Suprapubic skin (tissue), 4 donors: ENCODE measurements around the gene BCL11A. TPM values are rescaled to one million over a fixed set of nuclear protein-coding genes. Genes with fewer than 3 reads are reported as not detected.

Source experiments
- DNase-seq, 2 donors: peaks; one replicate each; pipeline ENCODE4 v3.0.0-alpha.2; 2019; ENCODE audit warnings: low spot score in 2 of 2
- H3K27ac ChIP-seq: fragments of 200-600 bp; sonication (generic); one replicate; pipeline ENCODE4 v1.5.1; 2019
- H3K27me3 ChIP-seq: fragments of 200-600 bp; sonication (generic); one replicate; pipeline ENCODE4 v1.5.1; 2019
- H3K36me3 ChIP-seq: fragments of 200-600 bp; sonication (generic); one replicate; pipeline ENCODE4 v1.5.1; 2019
- H3K4me1 ChIP-seq: fragments of 200-600 bp; sonication (generic); one replicate; pipeline ENCODE4 v1.5.1; 2019
- H3K4me3 ChIP-seq: fragments of 200-600 bp; sonication (generic); one replicate; pipeline ENCODE4 v1.5.1; 2019; ENCODE audit warnings: mild to moderate bottlenecking
- H3K9me3 ChIP-seq: fragments of 200-600 bp; sonication (generic); one replicate; pipeline ENCODE4 v1.5.1; 2019
- CTCF ChIP-seq, 2 donors: fragments of 200-600 bp in 1 of 2; fragments of 450-650 bp in 1 of 2; sonication (generic) in 1 of 2; IDR thresholded peaks; one replicate each; pipeline ENCODE4 v1.5.1; 2016 to 2019; ENCODE audit warnings: antibody characterized with exemption in 2 of 2, mild to moderate bottlenecking in 1 of 2, moderate library complexity in 1 of 2
- EP300 ChIP-seq: sonication (generic); formaldehyde crosslinking; IDR thresholded peaks from one replicate; pipeline ENCODE4 v1.6.1; 2017; ENCODE audit warnings: antibody characterized with exemption
- POLR2A ChIP-seq, 2 donors: fragments of 450-650 bp; IDR thresholded peaks; one replicate each; pipeline ENCODE4 v1.6.1; 2017; ENCODE audit warnings: antibody characterized with exemption in 2 of 2, mild to moderate bottlenecking in 2 of 2, moderate library complexity in 2 of 2
- POLR2AphosphoS5 ChIP-seq, 3 donors: sonication (generic); formaldehyde crosslinking; IDR thresholded peaks; one replicate each; pipeline ENCODE4 v1.6.1; 2017; ENCODE audit warnings: antibody characterized with exemption in 3 of 3
- WGBS: methylation state at CpG from one replicate; pipeline ENCODE4 v1.1.5; 2018; 5-methylcytosine and 5-hydroxymethylcytosine counted together
- total RNA-seq, 4 donors: library from RNA; depleted of rRNA; stranded (reverse); fragments of >200 nt; gene quantifications; one replicate each; pipeline ENCODE4 v1.1.0, GENCODE V29; 2016

The BCL11A gene
- total RNA-seq, 4 donors from 2014 or later: 67.1 to 222 (median 113) TPM

GRCh38 chr2:60552078-60552850 is 1.2 kb downstream of the BCL11A start:
- Histone ChIP-seq H3K27me3 (peaks cover 74% of the 10 kb centered on the region), H3K4me1 (peaks cover 82% of the 10 kb centered on the region), H3K27ac (peak overlapping the region; percentile 91), H3K4me3 (peak overlapping the region; percentile 74), H3K9me3 (no peaks in the 10 kb centered on the region), H3K36me3 (no peaks in the 10 kb centered on the region)
- no peak for DNase-seq
- 1% methylated on average over 42 of the region's 49 CpGs for WGBS
- TF ChIP-seq EP300 (no peak), CTCF (IDR thresholded peaks at IDR 0.05) (no peak), POLR2AphosphoS5 (IDR thresholded peaks at IDR 0.05) (no peak), POLR2A (IDR thresholded peaks at IDR 0.05) (no peak)

GRCh38 chr2:60551240-60552077 is 2.0 kb downstream of the BCL11A start:
- peak overlapping the region; percentile 74 for H3K4me3 ChIP-seq
- DNase-seq: peak in 1 of 2 donors; percentile 79
- no peaks in the 10 kb centered on the region for H3K9me3 ChIP-seq
- TF ChIP-seq POLR2A (IDR thresholded peaks at IDR 0.05): no peak
- TF ChIP-seq CTCF (IDR thresholded peaks at IDR 0.05): no peak
- no peak for TF ChIP-seq EP300
- TF ChIP-seq POLR2AphosphoS5 (IDR thresholded peaks at IDR 0.05): no peak
- peaks cover 77% of the 10 kb centered on the region for H3K4me1 ChIP-seq
- H3K27ac ChIP-seq: peak overlapping the region; percentile 91
- WGBS: 7% methylated on average over 17 of the region's 63 CpGs
- H3K36me3 ChIP-seq: no peaks in the 10 kb centered on the region
- H3K27me3 ChIP-seq: peaks cover 77% of the 10 kb centered on the region

DNA sequence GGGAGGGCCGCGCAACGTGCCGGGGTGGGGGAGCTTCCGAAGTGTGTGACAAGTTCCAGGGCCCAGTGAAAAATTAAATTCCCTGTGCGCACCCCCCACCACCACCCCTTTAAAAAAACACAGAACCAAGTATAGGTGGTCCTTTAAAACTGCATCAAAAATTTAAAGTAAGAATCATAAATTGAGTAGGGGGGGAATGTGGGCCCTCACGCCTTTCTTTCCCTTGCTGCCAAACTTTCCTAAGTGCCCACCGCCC is 2.5 kb downstream of the BCL11A start:
- peaks cover 76% of the 10 kb centered on the region for H3K4me1 ChIP-seq
- no peaks in the 10 kb centered on the region for H3K9me3 ChIP-seq
- no peak for TF ChIP-seq CTCF (IDR thresholded peaks at IDR 0.05)
- TF ChIP-seq EP300: no peak
- no peak for TF ChIP-seq POLR2A (IDR thresholded peaks at IDR 0.05)
- TF ChIP-seq POLR2AphosphoS5 (IDR thresholded peaks at IDR 0.05): no peak
- H3K27me3 ChIP-seq: peaks cover 80% of the 10 kb centered on the region
- H3K27ac ChIP-seq: peak overlapping the region; percentile 91
- WGBS: 8% methylated on average over 8 of the region's 8 CpGs
- peak overlapping the region; percentile 74 for H3K4me3 ChIP-seq
- H3K36me3 ChIP-seq: no peaks in the 10 kb centered on the region
- no peak for DNase-seq

- DNase-seq: peak in 1 of 2 donors; percentile 81
- TF ChIP-seq POLR2A (IDR thresholded peaks at IDR 0.05) (no peak), POLR2AphosphoS5 (IDR thresholded peaks at IDR 0.05) (no peak), CTCF (IDR thresholded peaks at IDR 0.05) (peak; percentile 8 to 53)
- Histone ChIP-seq H3K9me3 (no peaks in the 10 kb centered on the region), H3K36me3 (no peaks in the 10 kb centered on the region), H3K27me3 (peaks cover 80% of the 10 kb centered on the region), H3K4me1 (peaks cover 75% of the 10 kb centered on the region), H3K4me3 (peak overlapping the region; percentile 74), H3K27ac (peak overlapping the region; percentile 91)
- 2% methylated on average over 33 of the region's 62 CpGs for WGBS
Observed at GRCh38 chr2:60550178-60550983, 3.1 kb downstream of the BCL11A start.

DNA sequence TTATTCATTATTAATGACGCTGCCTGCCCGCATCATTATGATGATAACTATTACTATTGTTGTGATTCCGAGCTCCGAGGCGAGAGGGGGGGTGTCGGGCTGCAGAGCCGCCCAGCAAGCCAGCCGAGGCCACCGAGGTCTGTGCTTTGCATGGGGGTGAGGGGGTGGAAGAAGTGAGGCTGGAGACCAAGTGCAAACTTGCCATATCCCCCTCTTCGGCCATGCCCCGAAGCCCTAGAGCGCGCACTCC is 3.6 kb downstream of the BCL11A start:
- Histone ChIP-seq H3K27me3 (peaks cover 80% of the 10 kb centered on the region), H3K36me3 (no peaks in the 10 kb centered on the region), H3K27ac (peak overlapping the region; percentile 91), H3K4me1 (peaks cover 76% of the 10 kb centered on the region), H3K9me3 (no peaks in the 10 kb centered on the region), H3K4me3 (peak overlapping the region; percentile 74)
- DNase-seq: no peak
- TF ChIP-seq POLR2A (IDR thresholded peaks at IDR 0.05) (no peak), EP300 (no peak), POLR2AphosphoS5 (IDR thresholded peaks at IDR 0.05) (no peak), CTCF (IDR thresholded peaks at IDR 0.05) (no peak)
- 3% methylated on average over 6 of the region's 13 CpGs for WGBS
